ENCODE results near the gene MTREX.
"Not testable (repeated sequence)": the region's sequence is repeated elsewhere in the genome, so short reads cannot be mapped to it uniquely, and the experiment has no call there.

MTREX gene

DNA sequence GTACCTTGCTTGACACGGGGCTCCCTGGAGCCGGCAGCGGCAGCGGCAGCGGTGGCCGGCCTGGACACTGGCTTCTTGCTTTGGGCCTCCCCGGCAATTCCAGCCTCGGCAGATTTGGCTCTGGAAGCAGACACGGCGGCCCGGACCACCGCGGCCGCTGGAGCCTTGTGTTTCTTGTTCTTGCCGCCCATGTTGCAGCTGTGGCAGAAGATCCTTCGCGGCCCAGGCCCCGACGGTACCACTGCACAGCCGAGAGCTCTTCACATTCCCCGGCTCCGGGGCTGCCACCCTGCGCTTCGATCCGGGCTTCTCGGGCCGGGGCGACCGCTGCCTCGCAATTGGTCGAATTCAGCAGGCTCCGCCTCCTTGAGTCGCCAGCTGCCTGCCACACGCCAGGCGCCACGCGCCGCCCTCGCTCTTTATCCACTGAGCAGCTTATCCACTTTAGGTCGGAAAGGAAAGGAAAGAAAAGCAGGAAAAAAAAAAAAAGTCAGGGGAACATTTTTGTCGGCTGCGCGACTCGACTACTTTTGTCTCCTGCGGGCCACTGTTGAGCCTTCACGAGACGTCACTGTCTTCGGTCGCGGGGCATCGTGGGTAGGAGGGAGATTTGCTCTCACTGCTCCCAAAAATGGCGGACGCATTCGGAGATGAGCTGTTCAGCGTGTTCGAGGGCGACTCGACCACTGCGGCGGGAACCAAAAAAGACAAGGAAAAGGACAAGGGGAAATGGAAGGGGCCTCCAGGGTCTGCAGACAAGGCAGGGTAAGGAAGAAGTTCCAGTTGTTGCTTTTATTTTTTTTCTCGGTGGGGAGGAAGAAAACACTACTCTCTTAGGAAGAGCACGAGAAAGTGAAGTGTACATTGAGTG is at the start of gene MTREX, which contains the start of gene DHX29:
Gene MTREX, plus strand, starts transcription at position 607 of the 871 bp plus-strand sequence. Its CDS starts 25 bp downstream, at position 632.
Gene DHX29, minus strand, starts transcription at position 312 of the 871 bp plus-strand sequence. Its CDS starts 121 bp downstream, at position 191.
- DNase-seq, result peak; percentile 92

DNA sequence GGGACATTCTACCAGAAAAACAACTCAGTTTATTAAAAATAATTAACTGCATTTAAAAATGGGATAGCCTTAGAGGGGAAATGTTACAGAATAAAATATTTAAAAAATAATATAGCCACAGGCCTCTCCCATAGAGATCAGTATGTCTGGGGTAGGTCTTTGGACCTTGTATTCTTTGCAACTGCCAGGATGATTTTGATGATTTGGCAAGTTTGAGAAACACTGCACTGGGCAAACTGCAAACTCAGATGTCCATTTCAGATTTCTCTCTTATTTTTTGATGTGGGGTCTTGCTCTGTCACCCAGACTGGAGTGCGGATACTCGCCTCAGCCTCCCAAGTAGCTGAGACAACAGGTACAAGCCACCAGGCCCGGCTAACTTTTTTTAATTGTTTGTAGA is 49.5 kb upstream of the MTREX start:
- no peak for DNase-seq

DNA sequence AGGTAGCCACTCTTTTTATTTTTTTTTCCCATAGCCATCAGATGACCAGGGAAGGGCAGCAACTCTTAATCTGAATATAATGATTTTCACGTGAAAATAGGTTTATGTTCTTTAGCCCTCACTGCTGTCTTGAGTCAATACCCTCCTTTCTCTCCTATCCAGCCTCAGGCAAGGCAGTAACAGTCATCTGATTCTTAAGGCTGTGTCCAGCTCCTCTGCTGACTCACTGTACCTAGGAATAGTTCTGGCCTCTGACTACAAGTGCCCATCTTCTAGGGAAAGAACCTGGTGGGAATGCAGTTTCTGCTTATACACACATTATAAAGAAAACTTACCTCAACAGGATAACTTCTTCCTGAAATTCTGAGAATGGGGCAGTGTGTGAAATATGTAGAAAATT is 31.0 kb upstream of the MTREX start:
- no peak for DNase-seq

GRCh38 chr5:55278778-55279177 is 29.0 kb upstream of the MTREX start:
- no peak for DNase-seq

DNA sequence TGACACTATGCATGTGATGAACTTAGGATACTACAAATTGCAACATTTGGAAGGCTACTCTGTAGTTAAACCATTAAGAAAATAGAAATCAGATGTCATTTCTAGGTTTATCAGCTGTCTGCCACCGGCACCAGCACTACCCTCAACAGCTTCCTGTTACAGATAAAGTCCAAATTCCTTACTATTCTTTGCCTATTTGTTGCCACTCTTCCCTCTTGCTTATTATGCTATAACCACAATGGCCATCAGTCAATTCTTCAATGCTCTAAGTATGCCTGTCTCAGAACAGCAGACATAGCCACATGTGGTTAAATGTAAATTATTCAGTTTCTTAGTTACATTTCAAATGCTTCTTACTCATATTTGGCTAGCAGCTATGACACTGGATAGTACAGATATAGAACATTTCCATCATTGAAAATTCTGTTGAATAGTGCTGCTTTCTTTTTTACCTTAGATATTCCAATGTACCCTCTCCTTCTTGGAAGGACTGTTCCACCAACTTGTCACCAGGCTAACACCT is 21.3 kb upstream of the MTREX start:
- DNase-seq, result no peak

GRCh38 chr5:55289808-55290207 is 18.0 kb upstream of the MTREX start:
- no peak for DNase-seq

GRCh38 chr5:55290991-55291390 is 16.8 kb upstream of the MTREX start:
- no peak for DNase-seq

GRCh38 chr5:55294935-55295334 is 12.9 kb upstream of the MTREX start:
- DNase-seq, result no peak

DNA sequence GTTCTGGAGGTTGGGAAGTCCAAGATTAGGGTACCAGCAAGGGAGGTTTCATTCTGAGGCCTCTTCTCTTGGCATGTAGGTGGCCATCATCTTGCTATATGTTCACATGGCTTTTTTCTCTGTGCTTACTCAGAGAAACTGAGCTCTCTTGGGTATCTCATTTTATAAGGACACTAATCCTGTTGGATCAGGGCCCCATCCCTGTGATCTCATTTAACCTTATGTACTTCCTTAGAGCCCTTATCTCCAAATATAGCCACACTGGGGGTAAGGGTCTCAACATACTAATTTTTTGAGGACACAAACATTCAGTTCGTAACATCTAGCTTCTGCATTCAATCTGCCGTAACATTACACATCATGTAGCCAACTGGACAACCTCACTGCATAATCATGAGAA is 6.9 kb upstream of the MTREX start:
- DNase-seq, result no peak

DNA sequence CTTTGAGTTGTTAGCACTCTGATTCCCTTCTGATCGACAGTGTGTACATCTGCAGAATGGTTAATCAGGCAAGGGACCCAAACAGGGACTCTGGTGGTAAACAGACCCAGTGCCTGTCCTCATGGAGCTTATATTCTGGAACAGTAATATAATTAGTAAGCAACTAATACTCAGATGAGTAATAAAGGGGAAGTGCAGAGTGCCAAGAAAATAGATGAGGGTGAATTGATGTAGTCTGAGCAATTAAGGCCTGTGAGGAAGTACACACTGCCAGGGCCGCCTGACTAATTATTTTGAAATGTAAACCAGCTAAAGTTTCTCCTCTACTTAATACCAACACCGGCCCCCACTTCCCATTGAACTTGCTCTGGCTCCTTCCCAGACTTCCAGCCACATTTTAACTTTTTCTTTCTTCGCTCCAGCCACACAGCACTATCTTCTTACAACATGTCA is 4.5 kb upstream of the MTREX start:
- DNase-seq, result no peak

DNA sequence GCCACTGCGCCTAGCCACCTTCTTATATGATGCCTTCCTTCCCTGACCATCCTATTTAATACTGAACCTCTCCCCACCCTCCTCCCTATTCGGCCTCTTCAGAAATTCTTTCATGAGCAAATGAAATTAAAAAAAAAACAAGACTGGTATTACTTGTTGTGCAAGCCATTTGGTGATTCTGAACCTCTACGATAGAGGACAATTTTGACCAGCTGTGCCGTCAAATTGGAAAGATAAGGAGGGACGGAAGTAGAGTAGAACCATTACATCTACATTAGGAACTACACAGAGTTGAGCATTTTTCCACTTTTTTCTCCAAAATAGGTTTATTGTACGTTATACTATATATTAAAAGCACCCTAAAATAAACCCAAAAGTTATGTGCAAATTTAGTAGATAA is 3.2 kb upstream of the MTREX start:
- DNase-seq, result no peak

GRCh38 chr5:55305345-55305744 is 2.4 kb upstream of the MTREX start:
- no peak for DNase-seq

- DNase-seq, result no peak
Measured at GRCh38 chr5:55306641-55307382, 977 bp upstream of the MTREX start.

DNA sequence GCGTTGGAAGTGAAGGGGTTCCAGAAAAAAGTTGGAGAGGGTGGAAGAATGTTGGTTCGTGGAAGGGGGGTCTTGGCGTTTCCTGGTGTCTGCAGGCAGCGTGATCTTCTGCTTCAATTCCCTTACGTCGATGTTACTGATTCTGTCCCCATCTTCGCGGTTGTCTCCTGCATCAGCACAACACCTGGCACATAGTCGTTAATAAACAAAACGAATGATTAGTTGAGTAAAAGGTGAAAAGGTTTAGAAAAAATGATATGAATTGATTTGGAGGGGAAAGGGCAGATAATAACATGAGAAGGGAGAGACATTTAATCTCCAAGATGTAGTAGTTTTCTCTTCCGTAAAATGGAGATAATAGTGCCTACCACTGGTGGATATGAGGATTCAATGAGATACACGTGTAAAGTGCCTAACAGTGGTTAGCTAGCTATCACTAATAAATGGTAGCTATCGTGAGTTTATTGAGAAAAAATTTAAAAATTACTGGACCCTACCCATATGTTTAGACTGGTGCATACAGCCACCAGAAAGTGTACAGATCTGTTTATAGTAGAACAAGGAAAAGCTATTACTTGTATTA is 556 bp downstream of the MTREX start:
- DNase-seq, result peak; percentile 20

GRCh38 chr5:55313870-55314617 is 6.3 kb downstream of the MTREX start:
- DNase-seq, result no peak

DNA sequence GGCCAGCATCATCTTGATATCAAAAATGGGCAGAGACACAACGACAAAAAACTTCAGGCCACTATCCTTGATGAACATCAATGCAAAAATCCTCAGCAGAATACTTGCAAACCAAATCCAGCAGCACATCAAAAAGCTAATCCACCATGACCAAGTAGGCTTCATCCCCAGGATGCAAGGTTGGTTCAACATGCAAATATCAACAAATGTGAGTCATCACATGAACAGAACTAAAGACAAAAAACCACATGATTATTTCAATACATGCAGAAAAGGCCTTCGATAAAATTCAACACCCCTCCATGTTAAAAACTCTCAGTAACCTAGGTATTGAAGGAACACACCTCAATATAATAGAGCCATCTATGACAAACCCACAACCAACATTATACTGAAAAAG is 8.5 kb downstream of the MTREX start:
- no peak for DNase-seq

- DNase-seq, result no peak
Measured at GRCh38 chr5:55316837-55317236, 9.0 kb downstream of the MTREX start.

DNA sequence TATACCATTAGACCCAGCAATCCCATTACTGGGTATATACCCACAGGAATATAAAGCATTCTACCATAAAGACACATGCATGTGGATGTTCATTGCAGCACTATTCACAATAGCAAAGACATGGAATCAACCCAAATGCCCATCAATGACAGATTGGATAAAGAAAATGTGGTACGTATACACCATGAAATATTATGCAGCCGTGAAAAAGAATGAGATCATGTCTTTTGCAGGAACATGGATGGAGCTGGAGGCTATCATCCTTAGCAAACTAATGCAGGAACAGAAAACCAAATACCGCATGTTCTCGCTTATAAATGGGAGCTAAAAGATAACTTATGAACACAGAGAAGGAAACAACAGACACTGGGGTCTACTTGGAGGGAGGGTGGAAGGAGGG is 10.4 kb downstream of the MTREX start:
- not testable (repeated sequence) for DNase-seq

DNA sequence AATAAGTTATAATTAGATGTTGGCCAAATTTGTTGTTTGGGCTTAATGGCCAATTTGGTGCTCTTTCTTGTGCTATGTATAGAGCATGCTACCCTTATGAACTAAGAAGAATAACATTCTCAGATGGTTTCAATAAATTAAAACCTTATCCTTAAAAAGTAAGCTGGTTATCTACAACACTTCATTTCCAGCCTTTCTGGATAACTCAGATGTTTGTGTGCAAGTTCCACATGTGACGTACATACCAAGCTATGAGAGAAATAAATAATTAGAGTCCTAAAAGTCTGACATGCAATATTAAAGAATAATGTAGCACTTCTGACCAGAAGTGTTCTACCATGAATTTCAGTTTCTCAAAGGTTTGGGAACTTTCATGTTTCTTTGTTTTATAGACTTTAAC is 11.7 kb downstream of the MTREX start:
- DNase-seq, result no peak

DNA sequence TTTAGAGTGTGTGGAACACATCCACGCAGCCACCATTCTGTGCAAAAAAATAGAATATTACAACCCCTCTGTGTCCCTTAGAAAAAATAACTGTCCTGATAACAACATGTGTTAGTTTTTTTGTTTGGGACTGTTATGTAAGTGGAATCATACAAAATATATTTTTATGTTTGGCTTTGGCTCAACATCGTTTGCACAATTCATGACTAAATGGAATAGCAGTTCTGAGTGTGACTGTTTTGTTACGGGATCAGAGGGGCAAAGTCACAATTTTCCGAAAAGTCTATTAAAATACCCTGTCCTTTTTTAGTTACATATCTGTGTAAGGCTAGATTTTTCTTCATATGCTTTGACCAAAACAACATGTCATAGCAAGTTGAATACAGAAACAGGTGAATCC is 12.8 kb downstream of the MTREX start:
- no peak for DNase-seq

- DNase-seq, result no peak
Measured at GRCh38 chr5:55324006-55324405, 16.2 kb downstream of the MTREX start.

GRCh38 chr5:55324815-55325418 is 17.1 kb downstream of the MTREX start:
- DNase-seq, result peak; percentile 57

Measured in activated CD4-positive, alpha-beta T cell treated with anti-CD3 and anti-CD28 coated beads, Interleukin-10, Interleukin-2, amounts not matched to agents 100 ng/mL and 50 ng/mL, durations not matched to agents 16 hours and 8 hours (primary cell).